GM23338 (cell line): Measurements from ENCODE around the gene ADAMTS7. TPM values are rescaled to one million over a fixed set of nuclear protein-coding genes. Genes with fewer than 3 reads are reported as not detected.

Source experiments
- ATAC-seq: fragments of 200-7000 bp; cut with Tn5 transposase; 3 replicates; pipeline ENCODE4 v1.9.1; 2020
- DNase-seq: peaks from one replicate; pipeline ENCODE4 v3.0.0-alpha.2; 2015; ENCODE audit warnings: low spot score
- H2AFZ ChIP-seq: fragments of 200-600 bp; sonication (generic); 2 replicates; pipeline ENCODE4 v1.8.0; 2016; ENCODE audit warnings: antibody characterized with exemption, mild to moderate bottlenecking, moderate library complexity
- H3F3A ChIP-seq: fragments of 200-600 bp; sonication (generic); replicated peaks from 2 replicates; pipeline ENCODE4 v1.8.0; 2017; ENCODE audit warnings: antibody characterized with exemption, mixed run types, low read depth
- H3K27ac ChIP-seq: fragments of 200-600 bp; sonication (generic); 2 replicates; pipeline ENCODE4 v1.6.1; 2016; ENCODE audit warnings: low read depth
- H3K27me3 ChIP-seq: fragments of 200-600 bp; sonication (generic); 2 replicates; pipeline ENCODE4 v1.8.0; 2016; ENCODE audit warnings: mild to moderate bottlenecking, mixed run types, moderate library complexity; ENCODE audit not compliant: insufficient read depth
- H3K36me3 ChIP-seq: fragments of 200-600 bp; sonication (generic); 2 replicates; pipeline ENCODE4 v1.8.0; 2016; ENCODE audit warnings: mild to moderate bottlenecking; ENCODE audit not compliant: insufficient read depth
- H3K4me1 ChIP-seq: fragments of 200-600 bp; sonication (generic); 2 replicates; pipeline ENCODE4 v1.8.0; 2016; ENCODE audit warnings: mild to moderate bottlenecking, moderate library complexity; ENCODE audit not compliant: insufficient read depth
- H3K4me2 ChIP-seq: fragments of 200-600 bp; sonication (generic); 2 replicates; pipeline ENCODE4 v1.7.1; 2017; ENCODE audit warnings: mixed run types
- H3K4me3 ChIP-seq: fragments of 200-600 bp; sonication (generic); 2 replicates; pipeline ENCODE4 v1.6.1; 2016; ENCODE audit warnings: mixed run types
- H3K79me2 ChIP-seq: fragments of 200-600 bp; sonication (generic); replicated peaks from 2 replicates; pipeline ENCODE4 v1.8.0; 2017; ENCODE audit warnings: mild to moderate bottlenecking; ENCODE audit not compliant: insufficient read depth
- H3K9me2 ChIP-seq: fragments of 200-600 bp; sonication (generic); 2 replicates; pipeline ENCODE4 v1.8.0; 2017; ENCODE audit not compliant: insufficient read depth
- H4K20me1 ChIP-seq: fragments of 200-600 bp; sonication (generic); replicated peaks from 2 replicates; pipeline ENCODE4 v1.8.0; 2017; ENCODE audit warnings: mild to moderate bottlenecking; ENCODE audit not compliant: insufficient read depth
- H3K27ac Mint-ChIP-seq: 2 replicates; pipeline ENCODE4 v1.8.0; 2020; ENCODE audit warnings: inconsistent platforms, mild to moderate bottlenecking, moderate library complexity, mixed read lengths
- H3K27me3 Mint-ChIP-seq: 3 replicates; pipeline ENCODE4 v1.8.0; 2022; ENCODE audit warnings: low read depth, mild to moderate bottlenecking, moderate library complexity, mixed read lengths, inconsistent platforms; ENCODE audit not compliant: insufficient read depth, poor library complexity
- H3K36me3 Mint-ChIP-seq: 3 replicates; pipeline ENCODE4 v1.8.0; 2021; ENCODE audit warnings: low read depth, mild to moderate bottlenecking, inconsistent platforms, moderate library complexity, mixed read lengths
- H3K4me1 Mint-ChIP-seq: 3 replicates; pipeline ENCODE4 v1.8.0; 2020; ENCODE audit warnings: mild to moderate bottlenecking, inconsistent platforms, mixed read lengths
- H3K4me3 Mint-ChIP-seq: 3 replicates; pipeline ENCODE4 v1.8.0; 2021; ENCODE audit warnings: moderate library complexity, mild to moderate bottlenecking, inconsistent platforms, mixed read lengths
- H3K9me3 Mint-ChIP-seq: 3 replicates; pipeline ENCODE4 v1.8.0; 2020; ENCODE audit warnings: moderate library complexity, mild to moderate bottlenecking, inconsistent platforms, mixed read lengths
- CREB1 ChIP-seq: fragments of 250-450 bp; sonication (Bioruptor Pico); IDR thresholded peaks from 2 replicates; pipeline ENCODE4 v1.5.0; 2020; ENCODE audit warnings: low read depth, mild to moderate bottlenecking, moderate library complexity
- CTCF ChIP-seq, 2 experiments: fragments of 200-600 bp in 1 of 2; sonication (generic) in 1 of 2; conservative IDR thresholded peaks; 2 replicates each; pipeline versions ENCODE4 v1.5.1 to v1.6.1; 2016 to 2017; ENCODE audit warnings: antibody characterized with exemption in 2 of 2, low read depth in 2 of 2, mild to moderate bottlenecking in 2 of 2, moderate library complexity in 1 of 2
- ETS1 ChIP-seq: IDR thresholded peaks from 2 replicates; pipeline ENCODE4 v1.6.1; 2016; ENCODE audit warnings: antibody characterized with exemption
- EZH2 ChIP-seq: fragments of 200-600 bp; sonication (generic); IDR thresholded peaks from one replicate; pipeline ENCODE4 v1.8.0; 2017; ENCODE audit warnings: antibody characterized with exemption, mild to moderate bottlenecking, low read depth; ENCODE audit not compliant: unreplicated experiment
- EZH2phosphoT487 ChIP-seq: fragments of 200-600 bp; sonication (generic); IDR thresholded peaks from one replicate; pipeline ENCODE4 v1.8.1; 2018; ENCODE audit warnings: antibody characterized with exemption; ENCODE audit not compliant: unreplicated experiment
- POLR2AphosphoS5 ChIP-seq: IDR thresholded peaks from 2 replicates; pipeline ENCODE4 v1.6.1; 2016; ENCODE audit warnings: antibody characterized with exemption, low read depth
- REST ChIP-seq: IDR thresholded peaks from one replicate; pipeline ENCODE4 v1.6.1; 2018; ENCODE audit warnings: antibody characterized with exemption; ENCODE audit not compliant: unreplicated experiment
- ZNF114 ChIP-seq: fragments of 250-450 bp; sonication (Bioruptor Pico); IDR thresholded peaks from 2 replicates; pipeline ENCODE4 v1.5.0; 2020; ENCODE audit warnings: mild to moderate bottlenecking, moderate library complexity
- ZNF331 ChIP-seq: fragments of 250-450 bp; sonication (Bioruptor Pico); IDR thresholded peaks from 2 replicates; pipeline ENCODE4 v1.5.0; 2020; ENCODE audit warnings: low read depth, mild to moderate bottlenecking, moderate library complexity
- polyA plus RNA-seq: library from polyadenylated mRNA; unstranded; fragments of >200 nt; fragmentation: Nextera tagmentation; extraction: Ambion mirVana; gene quantifications from 2 replicates; pipeline ENCODE4 v1.2.1, GENCODE V29; 2016
- total RNA-seq: library from RNA; depleted of rRNA; stranded (reverse); fragments of >200 nt; shearing (Covaris generic); gene quantifications from 2 replicates; pipeline ENCODE4 v1.2.3, GENCODE V29; 2014

Gene ADAMTS7
- total and polyA plus RNA-seq, 2 experiments from 2014 or later: 11.6 to 52.7 TPM

GRCh38 chr15:78790027-78790426 is 21.2 kb downstream of the ADAMTS7 start:
- TF ChIP-seq EZH2phosphoT487 (no peak), ZNF114 (CRISPR knock-in tag) (no peak), ZNF331 (CRISPR knock-in tag) (no peak), CREB1 (CRISPR knock-in tag) (no peak)
- H3K4me2 ChIP-seq: no peak overlapping the region
- no peak overlapping the region for H3K27ac Mint-ChIP-seq
- H3K36me3 ChIP-seq: peaks cover 4% of the 10 kb centered on the region; the same call in 1 of the 2 replicates
- no peak for ATAC-seq
- H3K27me3 Mint-ChIP-seq: peaks cover 5% of the 10 kb centered on the region
- H3K4me3 ChIP-seq: no peak overlapping the region
- no peak for DNase-seq
- no peaks in the 10 kb centered on the region for H3F3A ChIP-seq
- H2AFZ ChIP-seq: no peak overlapping the region
- no peaks in the 10 kb centered on the region for H3K4me1 Mint-ChIP-seq
- 0 out of 2 replicates have a peak, but pooled peaks cover 3% of the 10 kb centered on the region for H4K20me1 ChIP-seq
- no peak overlapping the region for H3K4me3 Mint-ChIP-seq
- no peaks in the 10 kb centered on the region for H3K27me3 ChIP-seq
- no peaks in the 10 kb centered on the region for H3K9me2 ChIP-seq
- no peak overlapping the region for H3K27ac ChIP-seq
- H3K9me3 Mint-ChIP-seq: no peaks in the 10 kb centered on the region
- H3K36me3 Mint-ChIP-seq: peaks cover 29% of the 10 kb centered on the region
- no peaks in the 10 kb centered on the region for H3K4me1 ChIP-seq
- no peaks in the 10 kb centered on the region for H3K79me2 ChIP-seq

GRCh38 chr15:78789615-78790014 is 21.6 kb downstream of the ADAMTS7 start:
- Mint-ChIP-seq H3K36me3 (peaks cover 33% of the 10 kb centered on the region), H3K27ac (no peak overlapping the region)
- ATAC-seq: no peak

GRCh38 chr15:78788016-78788660 is 23.1 kb downstream of the ADAMTS7 start:
- 0 out of 2 replicates have a peak, but pooled peaks cover 3% of the 10 kb centered on the region for H4K20me1 ChIP-seq
- H3K36me3 ChIP-seq: peaks cover 4% of the 10 kb centered on the region; the same call in 1 of the 2 replicates
- H3F3A ChIP-seq: no peaks in the 10 kb centered on the region
- no peaks in the 10 kb centered on the region for H3K79me2 ChIP-seq
- Mint-ChIP-seq H3K27me3 (peaks cover 5% of the 10 kb centered on the region), H3K4me1 (no peaks in the 10 kb centered on the region), H3K4me3 (no peak overlapping the region), H3K9me3 (no peaks in the 10 kb centered on the region), H3K27ac (no peak overlapping the region), H3K36me3 (peaks cover 33% of the 10 kb centered on the region)
- no peaks in the 10 kb centered on the region for H3K27me3 ChIP-seq
- DNase-seq: no peak
- no peak for ATAC-seq
- H3K9me2 ChIP-seq: no peaks in the 10 kb centered on the region
- H2AFZ ChIP-seq: no peak overlapping the region
- no peak overlapping the region for H3K27ac ChIP-seq
- H3K4me3 ChIP-seq: no peak overlapping the region
- no peaks in the 10 kb centered on the region for H3K4me1 ChIP-seq
- H3K4me2 ChIP-seq: no peak overlapping the region
- TF ChIP-seq EZH2: no peak
- no peak for TF ChIP-seq CTCF (conservative IDR thresholded peaks at IDR 0.05; ENCODE audit: low read depth in 2 of 2)
- no peak for TF ChIP-seq ETS1
- no peak for TF ChIP-seq REST

More at GRCh38 chr15:78789615-78790014, 21.6 kb downstream of the ADAMTS7 start:
- Histone ChIP-seq H3K27ac (no peak overlapping the region), H3K9me2 (no peaks in the 10 kb centered on the region), H3K4me1 (no peaks in the 10 kb centered on the region), H3F3A (no peaks in the 10 kb centered on the region), H4K20me1 (0 out of 2 replicates have a peak, but pooled peaks cover 3% of the 10 kb centered on the region), H3K36me3 (peaks cover 4% of the 10 kb centered on the region; the same call in 1 of the 2 replicates), H3K4me2 (no peak overlapping the region), H3K79me2 (no peaks in the 10 kb centered on the region), H3K4me3 (no peak overlapping the region), H3K27me3 (no peaks in the 10 kb centered on the region), H2AFZ (no peak overlapping the region)
- no peak for DNase-seq
- no peaks in the 10 kb centered on the region for H3K9me3 Mint-ChIP-seq
- H3K27me3 Mint-ChIP-seq: peaks cover 5% of the 10 kb centered on the region
- TF ChIP-seq CREB1 (CRISPR knock-in tag): no peak
- TF ChIP-seq POLR2AphosphoS5: no peak
- no peak for TF ChIP-seq ZNF331 (CRISPR knock-in tag)
- no peak for TF ChIP-seq ETS1
- H3K4me3 Mint-ChIP-seq: no peak overlapping the region
- no peaks in the 10 kb centered on the region for H3K4me1 Mint-ChIP-seq
